ENCODE data around the gene ANKRD62.

DNA sequence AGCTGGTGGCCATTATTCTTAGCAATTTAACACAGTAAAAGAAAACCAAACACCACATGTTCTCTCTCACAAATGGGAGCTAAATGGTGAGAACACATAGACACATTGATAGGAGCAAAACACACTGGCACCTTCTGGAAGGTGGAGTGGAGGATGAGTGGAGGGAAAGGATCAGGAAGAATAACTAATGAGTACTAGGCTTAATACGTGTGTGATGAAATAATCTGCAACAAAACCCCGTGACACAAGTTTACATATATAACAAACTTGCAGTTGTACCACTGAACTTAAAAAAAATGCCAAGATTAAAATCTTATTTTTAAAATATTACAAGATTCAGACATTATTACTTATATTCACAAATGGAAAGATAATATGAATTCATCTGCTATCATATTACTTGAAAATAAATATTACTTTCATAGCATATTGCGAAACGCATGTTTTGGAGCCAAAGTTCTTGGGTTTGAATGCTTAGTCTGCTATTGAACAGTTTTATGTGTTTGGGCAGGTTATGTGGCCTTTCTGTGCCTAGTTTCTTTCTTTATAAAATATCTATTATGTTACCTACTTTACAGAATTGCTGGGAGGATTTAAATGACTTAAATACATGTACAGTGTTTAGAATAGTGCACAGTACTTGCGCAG is 20.5 kb downstream of the ANKRD62 start:
- TF ChIP-seq TCF7L2 (IDR thresholded peaks at IDR 0.05; ENCODE audit: low read depth, low read length): no peak
- TF ChIP-seq, protein P1, sequence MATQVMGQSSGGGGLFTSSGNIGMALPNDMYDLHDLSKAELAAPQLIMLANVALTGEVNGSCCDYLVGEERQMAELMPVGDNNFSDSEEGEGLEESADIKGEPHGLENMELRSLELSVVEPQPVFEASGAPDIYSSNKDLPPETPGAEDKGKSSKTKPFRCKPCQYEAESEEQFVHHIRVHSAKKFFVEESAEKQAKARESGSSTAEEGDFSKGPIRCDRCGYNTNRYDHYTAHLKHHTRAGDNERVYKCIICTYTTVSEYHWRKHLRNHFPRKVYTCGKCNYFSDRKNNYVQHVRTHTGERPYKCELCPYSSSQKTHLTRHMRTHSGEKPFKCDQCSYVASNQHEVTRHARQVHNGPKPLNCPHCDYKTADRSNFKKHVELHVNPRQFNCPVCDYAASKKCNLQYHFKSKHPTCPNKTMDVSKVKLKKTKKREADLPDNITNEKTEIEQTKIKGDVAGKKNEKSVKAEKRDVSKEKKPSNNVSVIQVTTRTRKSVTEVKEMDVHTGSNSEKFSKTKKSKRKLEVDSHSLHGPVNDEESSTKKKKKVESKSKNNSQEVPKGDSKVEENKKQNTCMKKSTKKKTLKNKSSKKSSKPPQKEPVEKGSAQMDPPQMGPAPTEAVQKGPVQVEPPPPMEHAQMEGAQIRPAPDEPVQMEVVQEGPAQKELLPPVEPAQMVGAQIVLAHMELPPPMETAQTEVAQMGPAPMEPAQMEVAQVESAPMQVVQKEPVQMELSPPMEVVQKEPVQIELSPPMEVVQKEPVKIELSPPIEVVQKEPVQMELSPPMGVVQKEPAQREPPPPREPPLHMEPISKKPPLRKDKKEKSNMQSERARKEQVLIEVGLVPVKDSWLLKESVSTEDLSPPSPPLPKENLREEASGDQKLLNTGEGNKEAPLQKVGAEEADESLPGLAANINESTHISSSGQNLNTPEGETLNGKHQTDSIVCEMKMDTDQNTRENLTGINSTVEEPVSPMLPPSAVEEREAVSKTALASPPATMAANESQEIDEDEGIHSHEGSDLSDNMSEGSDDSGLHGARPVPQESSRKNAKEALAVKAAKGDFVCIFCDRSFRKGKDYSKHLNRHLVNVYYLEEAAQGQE (IDR thresholded peaks at IDR 0.05; ENCODE audit: insufficient read depth in 1 of 2, low read depth in 2 of 2, low read length in 1 of 2): no peak
- TF ChIP-seq, protein P2, sequence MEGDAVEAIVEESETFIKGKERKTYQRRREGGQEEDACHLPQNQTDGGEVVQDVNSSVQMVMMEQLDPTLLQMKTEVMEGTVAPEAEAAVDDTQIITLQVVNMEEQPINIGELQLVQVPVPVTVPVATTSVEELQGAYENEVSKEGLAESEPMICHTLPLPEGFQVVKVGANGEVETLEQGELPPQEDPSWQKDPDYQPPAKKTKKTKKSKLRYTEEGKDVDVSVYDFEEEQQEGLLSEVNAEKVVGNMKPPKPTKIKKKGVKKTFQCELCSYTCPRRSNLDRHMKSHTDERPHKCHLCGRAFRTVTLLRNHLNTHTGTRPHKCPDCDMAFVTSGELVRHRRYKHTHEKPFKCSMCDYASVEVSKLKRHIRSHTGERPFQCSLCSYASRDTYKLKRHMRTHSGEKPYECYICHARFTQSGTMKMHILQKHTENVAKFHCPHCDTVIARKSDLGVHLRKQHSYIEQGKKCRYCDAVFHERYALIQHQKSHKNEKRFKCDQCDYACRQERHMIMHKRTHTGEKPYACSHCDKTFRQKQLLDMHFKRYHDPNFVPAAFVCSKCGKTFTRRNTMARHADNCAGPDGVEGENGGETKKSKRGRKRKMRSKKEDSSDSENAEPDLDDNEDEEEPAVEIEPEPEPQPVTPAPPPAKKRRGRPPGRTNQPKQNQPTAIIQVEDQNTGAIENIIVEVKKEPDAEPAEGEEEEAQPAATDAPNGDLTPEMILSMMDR (IDR thresholded peaks at IDR 0.05): no peak
- TF ChIP-seq SIN3A (IDR thresholded peaks at IDR 0.05; ENCODE audit: borderline replicate concordance, insufficient read depth, low read depth, low read length): no peak
- TF ChIP-seq POLR2AphosphoS5 (IDR thresholded peaks at IDR 0.05; ENCODE audit: low read depth, low read length): no peak

Measured in Panc1 (cell line).